Stimulated activated CD8-positive, alpha-beta memory T cell treated with anti-CD3 and anti-CD28 coated beads, Interleukin-2, amount 100 ng/mL, for 48 hours (primary cell): ENCODE data around the gene NPDC1.
"Not testable (repeated sequence)": the region's sequence is repeated elsewhere in the genome, so short reads cannot be mapped to it uniquely, and the experiment has no call there.

Experiments
- DNase-seq, 2 donors: peaks; one replicate each; pipeline ENCODE4 v3.0.0-alpha.2; 2020; ENCODE audit warnings: low read depth in 2 of 2

NPDC1 gene

GRCh38 chr9:137011907-137012675, 33.9 kb downstream of the NPDC1 start:
- DNase-seq: no peak

GRCh38 chr9:137011156-137011555, 34.8 kb downstream of the NPDC1 start:
- DNase-seq: no peak

- no peak for DNase-seq
Observed at GRCh38 chr9:137009938-137010732, 35.8 kb downstream of the NPDC1 start.

- DNase-seq: no peak
Observed at GRCh38 chr9:137009217-137009616, 36.8 kb downstream of the NPDC1 start.

- no peak for DNase-seq
Observed at GRCh38 chr9:137008312-137008711, 37.7 kb downstream of the NPDC1 start.

GRCh38 chr9:137007816-137008270, 38.1 kb downstream of the NPDC1 start:
- no peak for DNase-seq

- no peak for DNase-seq
Observed at GRCh38 chr9:137007108-137007815, 38.7 kb downstream of the NPDC1 start.

- DNase-seq: no peak
Observed at GRCh38 chr9:137006116-137007003, 39.6 kb downstream of the NPDC1 start.

GRCh38 chr9:137004285-137004684, 41.7 kb downstream of the NPDC1 start:
- DNase-seq: not testable (repeated sequence)

- no peak for DNase-seq
Observed at GRCh38 chr9:137002646-137003041, 43.3 kb downstream of the NPDC1 start.

- no peak for DNase-seq
Observed at GRCh38 chr9:137001857-137002645, 43.9 kb downstream of the NPDC1 start.

- DNase-seq: peak in 1 of 2 donors; percentile 38
Observed at GRCh38 chr9:137000177-137000930, 45.6 kb downstream of the NPDC1 start.

GRCh38 chr9:136997830-136998234, 48.1 kb downstream of the NPDC1 start:
- no peak for DNase-seq

GRCh38 chr9:136997371-136997770, 48.6 kb downstream of the NPDC1 start:
- no peak for DNase-seq

- peak in 1 of 2 donors; percentile 20 for DNase-seq
Observed at GRCh38 chr9:136996361-136997292, 49.4 kb downstream of the NPDC1 start, which contains the start of gene CLIC3. Gene CLIC3, minus strand, starts transcription at chr9:136996568. Its CDS starts 25 bp downstream, at chr9:136996543.

- no peak for DNase-seq
Observed at GRCh38 chr9:136995772-136996311, 50.1 kb downstream of the NPDC1 start.

- no peak for DNase-seq
Observed at GRCh38 chr9:136995362-136995761, 50.6 kb downstream of the NPDC1 start.

- DNase-seq: no peak
Observed at GRCh38 chr9:136994888-136995230, 51.1 kb downstream of the NPDC1 start.
